Nephron progenitor cell (in vitro differentiated cells): ENCODE results near the gene LDHAL6B.

ENCODE experiments used
- DNase-seq: peaks from one replicate; pipeline ENCODE4 v3.0.0; 2021
- H3K27ac Mint-ChIP-seq: 2 replicates; pipeline ENCODE4 v1.8.0; 2021; ENCODE audit warnings: mild to moderate bottlenecking, moderate library complexity, mixed read lengths
- H3K27me3 Mint-ChIP-seq: 2 replicates; pipeline ENCODE4 v1.8.0; 2021; ENCODE audit warnings: mild to moderate bottlenecking, low read depth, mixed read lengths; ENCODE audit not compliant: poor library complexity
- H3K36me3 Mint-ChIP-seq: 2 replicates; pipeline ENCODE4 v1.8.0; 2021; ENCODE audit warnings: low read depth, mixed read lengths
- H3K4me1 Mint-ChIP-seq: 2 replicates; pipeline ENCODE4 v1.8.0; 2021; ENCODE audit warnings: mixed read lengths
- H3K4me3 Mint-ChIP-seq: 2 replicates; pipeline ENCODE4 v1.8.0; 2021; ENCODE audit warnings: mild to moderate bottlenecking, moderate library complexity, mixed read lengths
- H3K9me3 Mint-ChIP-seq: 2 replicates; pipeline ENCODE4 v1.8.0; 2021; ENCODE audit warnings: mild to moderate bottlenecking, moderate library complexity, mixed read lengths
- CTCF ChIP-seq: fragments of 200-600 bp; sonication (generic); IDR thresholded peaks from 2 replicates; pipeline ENCODE4 v1.5.0; 2021; ENCODE audit warnings: antibody characterized with exemption

Gene LDHAL6B

GRCh38 chr15:59210186-59210585 is 3.5 kb downstream of the LDHAL6B start:
- Mint-ChIP-seq H3K27me3 (no peaks in the 10 kb centered on the region), H3K9me3 (no peaks in the 10 kb centered on the region), H3K27ac (peak overlapping the region; percentile 66), H3K4me1 (no peaks in the 10 kb centered on the region), H3K36me3 (peaks cover 62% of the 10 kb centered on the region), H3K4me3 (no peak overlapping the region)
- DNase-seq: no peak
- no peak for TF ChIP-seq CTCF

GRCh38 chr15:59216911-59217310 is 10.3 kb downstream of the LDHAL6B start:
- peaks cover 3% of the 10 kb centered on the region for H3K27me3 Mint-ChIP-seq
- TF ChIP-seq CTCF: no peak
- DNase-seq: no peak
- peak overlapping the region; percentile 43 for H3K27ac Mint-ChIP-seq
- H3K4me1 Mint-ChIP-seq: no peaks in the 10 kb centered on the region
- H3K9me3 Mint-ChIP-seq: no peaks in the 10 kb centered on the region
- no peak overlapping the region for H3K4me3 Mint-ChIP-seq
- H3K36me3 Mint-ChIP-seq: peaks cover 48% of the 10 kb centered on the region

- Mint-ChIP-seq H3K9me3 (no peaks in the 10 kb centered on the region), H3K36me3 (peaks cover 49% of the 10 kb centered on the region), H3K27ac (no peak overlapping the region), H3K4me1 (no peaks in the 10 kb centered on the region), H3K4me3 (no peak overlapping the region), H3K27me3 (peaks cover 3% of the 10 kb centered on the region)
- TF ChIP-seq CTCF: no peak
- no peak for DNase-seq
These were observed 11.3 kb downstream of the LDHAL6B start for GRCh38 chr15:59217876-59218498.

- no peak for TF ChIP-seq CTCF
- Mint-ChIP-seq H3K27ac (no peak overlapping the region), H3K4me1 (no peaks in the 10 kb centered on the region), H3K36me3 (peaks cover 57% of the 10 kb centered on the region), H3K9me3 (no peaks in the 10 kb centered on the region), H3K4me3 (no peak overlapping the region), H3K27me3 (peaks cover 3% of the 10 kb centered on the region)
- DNase-seq: no peak
These were observed 12.1 kb downstream of the LDHAL6B start for GRCh38 chr15:59218710-59219109.

- Mint-ChIP-seq H3K4me3 (no peak overlapping the region), H3K36me3 (peaks cover 60% of the 10 kb centered on the region), H3K4me1 (no peaks in the 10 kb centered on the region), H3K27ac (no peak overlapping the region), H3K27me3 (peaks cover 3% of the 10 kb centered on the region), H3K9me3 (no peaks in the 10 kb centered on the region)
- no peak for DNase-seq
- TF ChIP-seq CTCF: no peak
These were observed 15.2 kb downstream of the LDHAL6B start for GRCh38 chr15:59221511-59222505.
